Epidermal melanocyte (primary cell): ENCODE results near the gene KANSL2.
A peak's percentile ranks its signal among the peaks of the same experiment; 100 is the strongest.
"Not testable (repeated sequence)": the region's sequence is repeated elsewhere in the genome, so short reads cannot be mapped to it uniquely, and the experiment has no call there.

Experiments
- DNase-seq: peaks from one replicate; pipeline ENCODE4 v3.0.0; 2011; ENCODE audit warnings: low spot score; ENCODE audit not compliant: insufficient read length

KANSL2 gene

DNA sequence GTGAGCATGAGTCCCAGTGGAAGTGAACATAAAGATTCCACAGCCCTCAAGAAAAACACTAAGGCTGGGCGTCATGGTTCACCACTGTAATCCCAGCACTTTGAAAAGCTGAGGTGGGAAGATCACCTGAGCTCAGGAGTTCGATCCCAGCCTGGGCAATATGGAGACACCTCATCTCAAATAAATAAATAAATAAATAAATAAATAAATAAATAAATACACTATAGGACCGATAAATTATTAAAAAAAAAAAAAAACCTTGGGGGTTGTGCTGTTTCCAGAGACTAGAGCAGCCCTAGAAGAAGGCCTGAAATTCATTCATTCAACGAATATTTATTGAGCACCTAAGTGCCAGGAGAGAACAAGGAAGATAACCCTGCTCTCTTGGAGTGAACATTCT, 1.5 kb upstream of the KANSL2 start:
- DNase-seq: no peak

DNA sequence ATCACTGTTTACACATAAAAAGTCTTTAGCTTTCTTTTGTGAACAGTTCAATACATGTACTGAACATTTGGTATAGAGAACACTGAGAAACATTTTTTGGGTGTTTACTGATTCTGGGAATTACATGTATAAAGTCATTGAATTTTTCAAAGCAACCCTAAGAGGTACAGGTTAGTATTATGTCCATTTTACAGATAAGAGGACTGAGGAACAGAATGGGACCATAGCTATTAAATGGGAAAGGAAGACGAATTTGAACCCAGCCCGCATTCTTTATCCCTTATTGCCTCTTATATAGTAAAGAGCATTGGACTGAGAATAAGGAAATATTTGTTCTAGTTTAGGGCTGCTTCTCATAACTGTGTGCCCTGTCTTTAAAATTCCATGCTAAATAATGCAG, 889 bp upstream of the KANSL2 start:
- DNase-seq: no peak

DNA sequence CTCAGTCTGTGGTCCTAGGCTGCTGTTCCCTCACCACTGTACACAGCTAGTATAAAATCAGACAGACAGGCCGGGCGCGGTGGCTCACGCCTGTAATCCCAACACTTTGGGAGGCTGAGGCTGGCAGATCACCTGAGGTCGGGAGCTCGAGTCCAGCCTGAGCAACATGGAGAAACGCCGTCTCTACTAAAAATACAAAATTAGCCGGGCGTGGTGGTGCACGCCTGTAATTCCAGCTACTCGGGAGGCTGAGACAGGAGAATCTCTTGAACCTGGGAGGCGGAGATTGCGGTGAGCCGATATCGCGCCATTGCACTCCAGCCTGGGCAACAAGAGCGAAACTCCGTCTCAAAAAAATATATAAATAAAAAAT, 481 bp upstream of the KANSL2 start:
- DNase-seq: not testable (repeated sequence)

DNA sequence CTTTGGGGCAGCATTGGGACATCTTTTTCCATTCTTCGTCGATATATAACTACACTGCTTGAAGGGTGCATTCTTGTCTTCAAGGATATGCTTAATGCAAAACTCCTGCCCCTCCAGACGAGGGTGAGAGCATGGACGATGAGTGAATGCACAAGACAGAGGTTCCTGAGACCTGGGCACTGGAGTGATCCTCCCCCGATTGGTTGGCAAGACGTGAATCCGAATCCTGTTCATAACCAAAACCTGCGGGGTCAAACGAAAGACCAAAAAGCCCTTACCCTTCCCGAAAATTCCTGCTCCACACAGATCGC, 684 bp downstream of the KANSL2 start:
- DNase-seq: no peak

DNA sequence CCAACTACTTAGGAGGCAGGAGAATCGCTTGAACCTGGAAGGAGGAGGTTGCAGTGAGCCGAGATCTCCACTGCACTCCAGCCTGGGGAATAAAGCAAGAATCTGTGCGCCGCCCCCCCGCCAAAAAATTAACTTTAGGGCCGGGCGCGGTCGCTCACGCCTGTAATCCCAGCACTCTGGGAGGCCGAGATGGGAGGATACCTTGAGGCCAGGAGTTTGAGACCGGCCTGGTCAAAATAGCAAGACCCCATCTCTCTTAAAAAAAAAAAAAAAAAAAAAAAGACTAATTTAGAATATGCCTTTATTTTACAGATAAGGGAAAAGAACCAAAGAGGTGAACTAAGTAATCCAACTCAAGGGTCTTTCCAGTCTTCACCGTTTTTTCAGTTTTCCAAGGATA, 1.2 kb downstream of the KANSL2 start:
- no peak for DNase-seq

DNA sequence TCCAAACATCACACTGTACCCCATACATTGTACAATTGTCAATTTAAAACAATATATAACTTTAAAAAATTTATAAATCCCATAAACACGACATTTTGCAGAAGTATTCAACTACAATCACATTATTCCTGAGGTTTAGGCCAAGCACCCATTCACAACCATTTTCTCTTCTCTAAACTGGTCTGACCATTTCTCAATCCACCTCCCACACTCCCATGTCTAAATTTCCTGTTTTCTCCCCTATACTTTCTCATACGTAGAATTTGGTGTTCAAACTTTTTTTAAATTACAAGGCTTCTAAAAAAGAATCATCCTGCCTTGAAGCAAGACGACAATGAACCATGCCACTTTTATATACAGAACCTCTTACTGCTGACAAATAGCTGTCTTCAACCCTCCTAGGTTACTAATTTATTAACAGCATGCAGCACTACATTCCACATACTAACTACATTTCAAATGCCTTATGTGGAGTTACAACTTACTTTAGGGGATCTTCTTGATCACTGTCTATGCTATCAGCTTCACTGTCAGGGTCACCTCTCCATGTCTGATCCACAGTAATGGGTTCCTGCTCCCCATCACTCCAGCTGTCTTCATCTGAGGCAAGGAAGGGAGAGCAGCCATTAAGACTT, 3.4 kb downstream of the KANSL2 start:
- DNase-seq: no peak

DNA sequence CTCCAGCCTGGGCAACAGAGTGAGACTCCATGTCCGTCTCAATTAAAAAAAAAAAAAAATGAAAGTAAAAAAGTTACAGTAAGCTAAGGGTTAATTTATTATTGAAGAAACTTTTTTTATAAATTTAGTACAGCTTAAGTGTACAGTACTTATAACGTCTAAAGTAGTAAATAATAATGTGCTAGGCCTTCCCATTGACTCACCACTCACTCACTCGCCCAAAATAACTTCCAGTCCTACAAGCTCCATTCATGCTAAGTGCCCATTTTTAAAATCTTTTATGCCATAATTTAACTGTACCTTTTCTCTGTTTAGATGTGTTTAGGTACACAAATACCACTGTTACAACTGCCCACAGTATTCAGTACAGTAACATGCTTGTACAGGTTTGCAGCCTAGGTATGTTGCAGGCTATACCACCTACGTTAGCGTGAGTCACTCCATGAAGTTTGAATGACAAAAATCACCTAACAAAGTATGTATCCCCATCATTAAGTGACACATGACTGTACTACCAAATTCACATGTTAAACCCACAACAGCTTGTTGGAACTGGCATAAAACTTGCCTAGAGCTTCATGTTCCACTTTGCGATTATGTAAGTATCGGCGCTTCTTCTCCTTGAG, 10.7 kb downstream of the KANSL2 start:
- no peak for DNase-seq

DNA sequence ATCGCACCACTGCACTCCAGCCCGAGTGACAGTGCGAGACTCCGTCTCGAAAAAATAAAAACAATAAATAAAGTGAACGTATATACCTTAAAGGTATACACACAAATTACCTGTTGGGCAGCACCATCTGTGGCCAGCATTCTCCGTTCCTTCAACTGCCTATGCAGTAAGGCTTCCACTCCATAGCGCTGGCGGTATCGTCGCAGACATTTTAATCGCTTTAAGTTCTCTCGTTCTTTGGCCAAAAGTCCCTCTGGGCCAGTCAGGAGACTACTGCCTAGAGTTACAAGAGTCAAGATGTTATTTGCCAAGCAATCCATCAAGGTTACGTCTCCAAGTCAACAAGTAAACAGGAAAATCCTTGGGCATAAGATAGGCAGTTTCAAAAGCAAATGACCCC, 13.0 kb downstream of the KANSL2 start:
- DNase-seq: no peak

DNA sequence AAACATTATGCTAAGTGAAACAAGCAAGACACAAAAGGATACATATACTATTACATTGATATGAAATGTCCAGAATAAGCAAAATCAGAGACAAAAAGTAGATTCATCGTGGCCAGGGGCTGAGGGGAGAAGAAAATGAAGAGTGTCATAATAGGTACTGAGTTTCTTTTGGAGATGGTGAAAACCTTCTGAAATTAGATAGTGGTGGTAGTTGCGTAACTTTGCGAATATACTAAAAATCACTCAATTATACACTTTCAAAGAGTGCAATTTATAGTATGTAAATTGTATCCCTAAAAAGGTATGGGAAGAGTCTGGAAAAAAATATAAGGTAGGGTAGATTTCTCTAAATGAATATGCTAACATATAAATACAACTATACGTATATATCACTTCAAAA, 22.2 kb downstream of the KANSL2 start:
- DNase-seq: no peak

DNA sequence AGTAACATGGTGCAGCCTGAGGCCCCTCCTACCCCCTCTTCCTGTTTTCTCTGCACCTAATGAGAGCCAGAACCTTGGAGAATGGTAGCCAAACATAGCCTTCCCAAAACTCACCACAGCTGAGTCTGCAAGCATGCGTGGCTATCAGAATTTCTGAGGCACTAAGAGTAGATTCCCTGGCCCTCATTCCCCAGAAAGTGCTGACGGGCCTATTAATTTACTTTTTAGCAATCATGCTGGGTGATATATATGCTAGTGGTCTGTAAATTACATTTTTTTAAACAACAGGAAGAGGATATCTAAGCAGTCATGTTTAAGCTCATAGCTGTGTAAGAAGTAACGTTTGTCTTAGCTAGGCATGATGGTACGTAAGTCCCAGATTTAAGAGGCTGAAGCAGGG, 30.4 kb downstream of the KANSL2 start:
- no peak for DNase-seq

DNA sequence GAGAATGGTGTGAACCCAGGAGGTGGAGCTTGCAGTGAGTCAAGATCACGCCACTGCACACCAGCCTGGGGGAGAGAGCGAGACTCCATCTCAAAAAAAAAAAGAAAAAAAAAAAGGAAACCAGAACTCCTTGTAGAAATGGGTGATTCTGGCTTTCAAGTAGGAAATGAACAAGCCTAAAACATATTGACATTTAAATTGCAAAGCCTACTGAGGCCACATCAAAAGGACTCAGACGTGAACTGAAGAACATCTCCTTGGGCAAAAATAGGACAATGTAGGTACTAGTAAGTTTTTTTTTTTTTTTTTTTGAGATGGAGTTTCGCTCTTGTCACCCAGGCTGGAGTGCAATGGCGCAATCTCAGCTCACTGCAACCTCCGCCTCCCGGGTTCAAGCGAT, 36.7 kb downstream of the KANSL2 start:
- not testable (repeated sequence) for DNase-seq

DNA sequence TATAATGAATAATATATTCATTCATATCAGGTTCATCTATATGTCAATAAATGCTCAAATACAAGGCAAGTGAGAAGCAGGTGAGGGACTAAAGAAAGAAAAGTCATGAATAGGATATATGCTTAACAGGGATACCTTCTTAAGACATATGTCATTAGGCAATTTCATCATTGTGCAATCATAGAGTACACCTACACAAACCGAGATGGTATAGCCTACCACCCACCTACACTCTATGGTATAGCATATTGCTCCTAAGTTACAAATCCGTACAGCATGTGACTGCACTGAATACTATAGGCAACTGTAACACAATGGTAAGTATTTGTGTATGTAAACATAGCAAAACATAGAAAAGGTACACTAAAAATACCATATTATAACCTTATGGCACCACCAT, 39.0 kb downstream of the KANSL2 start:
- no peak for DNase-seq

DNA sequence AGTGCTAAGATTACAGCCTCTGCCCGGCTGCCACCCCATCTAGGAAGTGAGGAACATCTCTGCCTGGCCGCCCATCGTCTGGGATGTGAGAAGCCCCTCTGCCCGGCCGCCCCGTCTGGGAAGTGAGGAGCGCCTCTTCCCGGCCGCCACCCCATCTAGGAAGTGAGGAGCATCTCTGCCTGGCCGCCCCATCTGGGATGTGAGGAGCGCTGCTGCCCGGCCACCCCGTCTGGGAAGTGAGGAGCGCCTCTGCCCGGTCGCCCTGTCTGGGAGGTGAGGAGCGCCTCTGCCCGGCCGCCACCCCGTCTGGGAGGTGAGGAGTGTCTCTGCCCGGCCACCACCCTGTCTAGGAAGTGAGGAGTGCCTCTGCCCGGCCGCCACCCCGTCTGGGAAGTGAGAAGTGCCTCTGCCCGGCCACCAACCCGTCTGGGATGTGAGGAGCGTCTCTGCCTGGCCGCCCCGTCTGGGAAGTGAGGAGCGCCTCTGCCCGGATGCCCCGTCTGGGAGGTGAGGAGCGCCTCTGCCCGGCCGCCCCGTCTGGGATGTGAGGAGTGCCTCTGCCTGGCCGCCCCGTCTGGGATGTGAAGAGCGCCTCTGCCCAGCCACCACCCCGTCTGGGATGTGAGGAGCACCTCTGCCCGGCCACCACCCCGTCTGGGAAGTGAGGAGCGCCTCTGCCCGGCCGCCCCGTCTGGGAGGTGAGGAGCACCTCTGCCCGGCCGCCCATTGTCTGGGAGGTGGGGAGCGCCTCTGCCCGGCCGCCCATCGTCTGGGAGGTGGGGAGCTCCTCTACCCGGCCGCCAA, 40.1 kb downstream of the KANSL2 start:
- DNase-seq: not testable (repeated sequence)

DNA sequence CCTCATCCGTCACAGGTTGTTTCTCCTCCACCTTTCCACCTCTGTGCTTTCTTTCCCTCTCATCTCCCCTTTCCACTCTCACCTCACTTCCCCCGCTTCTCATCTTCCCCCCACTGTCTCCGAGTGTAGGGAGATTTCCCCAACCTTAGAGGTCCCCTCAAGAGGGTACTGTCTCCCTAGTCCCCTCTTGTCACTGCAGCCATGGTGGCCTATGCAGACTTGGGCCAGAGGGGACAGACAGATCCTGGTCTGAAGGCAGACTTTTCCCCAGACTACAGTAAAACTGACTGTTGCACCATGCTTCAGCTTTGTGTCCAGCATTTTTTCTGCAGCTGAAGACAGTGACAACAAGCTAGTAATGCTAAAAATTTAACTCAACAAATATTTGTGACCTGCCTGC, 41.2 kb downstream of the KANSL2 start:
- no peak for DNase-seq

DNA sequence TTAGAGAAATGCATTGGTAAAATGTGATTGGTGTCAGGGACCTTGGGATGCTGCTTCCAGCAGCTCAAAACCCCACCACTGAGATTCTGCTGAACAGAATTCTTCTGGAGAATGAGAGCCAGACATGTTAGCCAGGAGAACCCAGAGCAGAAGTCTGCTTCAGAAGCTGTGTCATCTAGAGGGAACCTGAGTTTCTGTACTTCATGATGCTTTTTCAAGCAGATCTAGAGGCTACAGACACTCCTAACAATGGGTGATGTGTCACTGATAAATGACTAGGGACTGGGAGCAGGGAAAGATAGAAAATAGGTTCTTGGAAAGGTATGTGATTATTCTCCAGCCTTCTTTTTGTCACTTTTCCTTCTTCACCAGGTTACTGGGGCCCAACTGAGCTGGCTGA, 41.6 kb downstream of the KANSL2 start:
- no peak for DNase-seq

DNA sequence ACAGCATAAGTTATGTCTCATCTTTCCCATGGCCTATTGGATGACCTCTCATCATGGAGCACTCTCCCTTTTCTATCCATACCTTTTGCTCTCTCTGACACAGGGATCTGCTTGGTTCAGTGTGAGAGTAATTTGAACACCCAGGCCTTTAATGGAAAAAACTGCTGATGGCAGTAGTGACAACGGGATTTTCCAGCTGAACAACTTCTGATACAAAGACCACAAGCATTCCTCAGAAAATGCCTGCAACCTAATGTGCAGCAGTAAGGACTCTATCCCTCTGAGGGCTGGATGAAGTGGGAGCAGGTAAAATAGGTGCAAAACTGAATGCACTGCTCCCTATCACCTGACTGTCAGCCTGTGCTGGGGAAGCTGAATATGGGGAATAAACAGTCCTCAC, 51.0 kb downstream of the KANSL2 start:
- no peak for DNase-seq

DNA sequence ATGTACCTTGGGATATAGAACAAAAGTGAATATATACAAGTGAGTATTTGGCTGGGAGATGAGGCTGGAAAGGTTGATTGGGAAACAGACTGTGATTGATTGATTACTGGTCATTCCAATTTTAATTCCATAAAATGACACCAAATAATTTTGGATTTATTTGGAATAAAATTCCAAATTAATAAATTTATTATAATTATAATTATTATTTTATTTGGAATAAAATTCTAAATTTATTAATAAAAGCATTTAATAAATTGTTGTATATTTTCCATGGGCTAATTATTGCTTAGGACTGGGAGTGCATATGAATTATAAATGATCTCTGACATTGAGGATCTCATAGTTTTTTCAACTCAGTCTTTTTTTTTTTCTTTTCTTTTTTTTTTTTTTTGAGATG, 51.7 kb downstream of the KANSL2 start:
- DNase-seq: no peak

DNA sequence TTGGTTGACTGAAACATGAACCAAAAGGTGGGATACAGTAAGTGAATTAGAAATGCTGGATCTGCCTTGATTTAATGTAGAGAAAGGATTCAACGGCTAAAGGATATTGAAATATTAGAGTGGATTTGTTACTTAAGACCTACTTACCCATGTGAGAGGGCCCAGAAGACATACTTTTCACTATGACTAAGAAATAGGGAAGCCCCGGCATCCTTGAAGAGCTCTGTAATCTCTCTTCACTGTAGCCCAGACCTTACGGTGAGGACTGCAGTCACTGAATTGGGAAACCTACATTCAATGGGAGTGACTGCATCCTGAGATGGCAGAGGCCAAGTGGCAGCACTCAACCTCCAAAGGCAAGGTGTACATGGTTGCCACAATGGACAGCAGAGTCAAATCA, 52.5 kb downstream of the KANSL2 start:
- DNase-seq: no peak

DNA sequence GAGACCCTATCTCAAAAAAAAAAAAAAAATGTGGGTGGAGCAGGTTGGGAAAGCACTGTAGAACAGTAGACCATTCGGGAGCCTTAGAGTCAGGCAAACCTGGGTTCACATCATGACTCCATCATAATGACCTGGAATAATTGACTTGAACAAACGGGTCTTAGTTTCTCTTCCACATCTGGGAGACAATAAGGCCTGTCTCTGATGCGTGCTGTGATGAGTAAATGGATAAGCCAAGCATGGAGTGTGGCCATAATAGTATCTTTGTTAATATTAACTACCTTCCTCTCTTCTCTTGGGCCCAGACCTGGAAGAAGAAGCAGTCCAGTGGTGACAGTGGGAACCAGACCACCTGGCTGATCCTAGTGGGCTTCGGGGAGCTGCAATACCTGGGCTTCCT, 54.5 kb downstream of the KANSL2 start:
- DNase-seq: no peak

DNA sequence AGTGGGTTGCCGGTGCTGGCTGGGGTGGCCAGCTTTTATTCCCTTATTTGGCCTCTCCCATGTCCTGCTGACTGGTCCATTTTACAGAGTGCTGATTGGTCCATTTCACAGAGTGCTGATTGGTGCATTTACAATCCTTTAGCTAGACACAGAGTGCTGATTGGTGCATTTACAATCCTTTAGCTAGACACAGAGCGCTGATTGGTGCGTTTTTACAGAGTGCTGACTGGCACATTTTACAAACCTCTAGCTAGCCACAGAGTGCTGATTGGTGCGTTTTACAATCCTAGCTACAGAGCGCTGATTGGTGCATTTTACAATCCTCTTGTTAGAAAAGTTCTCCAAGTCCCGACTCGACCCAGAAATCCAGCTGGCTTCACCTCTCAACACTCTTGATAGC, 59.0 kb downstream of the KANSL2 start:
- not testable (repeated sequence) for DNase-seq

DNA sequence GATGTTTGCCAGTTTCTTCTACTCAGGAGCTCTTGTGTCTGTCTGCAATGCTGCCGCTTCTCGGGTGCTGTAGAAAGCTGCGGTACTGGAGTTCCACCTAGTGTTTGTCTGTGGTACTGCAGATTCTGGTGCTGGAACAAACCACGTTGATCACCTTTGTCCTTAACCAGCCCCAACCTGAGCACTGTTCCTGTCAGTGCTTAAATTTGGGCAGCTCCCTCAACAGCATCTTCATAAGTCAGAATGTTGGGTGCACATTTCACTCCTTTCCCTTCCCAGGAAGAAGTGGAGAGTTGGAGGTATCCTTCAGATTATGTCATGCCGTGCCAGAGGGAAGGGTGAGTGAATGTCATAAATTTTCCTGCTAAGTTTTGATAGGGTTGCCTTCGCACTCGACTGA, 63.5 kb downstream of the KANSL2 start:
- peak; percentile 77 for DNase-seq

DNA sequence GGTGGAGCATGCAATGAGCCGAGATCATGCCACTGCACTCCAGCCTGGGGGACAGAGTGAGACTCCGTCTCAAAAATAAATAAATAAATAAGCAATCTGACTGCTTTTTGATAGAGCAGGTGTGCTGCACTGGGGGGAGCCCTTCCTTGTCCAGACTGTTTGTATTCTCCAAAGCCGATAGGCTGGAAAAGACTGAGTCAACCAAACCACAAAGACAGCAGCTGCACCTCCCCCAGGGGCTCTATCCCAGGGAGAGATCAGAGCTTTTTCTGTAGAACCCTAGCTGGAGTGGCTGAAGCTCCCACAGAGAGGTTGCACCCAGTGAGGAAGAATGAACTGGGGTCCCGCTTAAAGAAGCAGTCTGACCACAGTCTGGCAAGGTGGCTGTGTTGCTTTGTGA, 66.4 kb downstream of the KANSL2 start:
- DNase-seq: no peak

DNA sequence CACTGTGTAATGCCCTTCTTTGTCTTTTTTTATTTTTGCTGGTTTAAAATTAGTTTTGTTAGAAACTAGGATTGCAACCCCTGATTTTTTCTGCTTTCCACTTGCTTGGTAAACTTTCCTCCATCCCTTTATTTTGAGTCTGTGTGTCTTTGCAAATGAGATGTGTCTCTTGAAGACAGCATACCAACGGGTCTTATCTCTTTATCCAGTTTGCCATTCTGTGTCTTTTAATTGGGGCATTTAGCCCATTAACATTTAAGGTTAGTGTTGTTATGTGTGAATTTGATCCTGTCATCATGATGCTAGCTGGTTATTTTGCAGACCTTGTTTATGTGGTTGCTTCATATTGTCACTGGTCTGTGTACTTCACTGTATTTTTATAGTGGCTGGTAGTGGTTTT, 68.7 kb downstream of the KANSL2 start:
- DNase-seq: no peak
